Measurements from ENCODE around the gene OR9A4. TPM values are rescaled to one million over a fixed set of nuclear protein-coding genes. Genes with fewer than 3 reads are reported as not detected.

The OR9A4 gene
- total RNA-seq, 2 experiments from 2014 or later, result 0.06 TPM; not detected in 1

DNA sequence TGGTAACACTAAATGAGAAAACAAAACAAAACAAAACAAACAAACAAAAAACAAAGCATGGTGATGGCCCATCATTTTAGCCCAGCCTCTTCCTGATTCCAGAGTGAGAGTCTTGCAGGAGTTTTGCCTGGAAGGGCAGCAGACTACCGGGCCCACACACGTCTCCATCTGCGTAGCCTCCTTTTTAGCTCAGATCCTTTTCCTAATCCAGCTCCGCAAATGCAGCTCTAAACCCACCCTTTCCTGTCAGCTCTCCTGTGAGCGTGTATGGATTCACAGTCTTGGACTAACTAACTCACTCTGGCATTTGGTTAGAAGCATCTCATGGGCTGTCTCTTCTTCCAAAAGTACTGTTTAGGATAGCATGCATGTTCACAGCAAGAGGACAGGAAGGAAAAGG, 14.0 kb downstream of the OR9A4 start:
- no peak for TF ChIP-seq EZH2phosphoT487 (IDR thresholded peaks at IDR 0.05; ENCODE audit: borderline replicate concordance, low read depth, low read length)
- TF ChIP-seq, protein P1, sequence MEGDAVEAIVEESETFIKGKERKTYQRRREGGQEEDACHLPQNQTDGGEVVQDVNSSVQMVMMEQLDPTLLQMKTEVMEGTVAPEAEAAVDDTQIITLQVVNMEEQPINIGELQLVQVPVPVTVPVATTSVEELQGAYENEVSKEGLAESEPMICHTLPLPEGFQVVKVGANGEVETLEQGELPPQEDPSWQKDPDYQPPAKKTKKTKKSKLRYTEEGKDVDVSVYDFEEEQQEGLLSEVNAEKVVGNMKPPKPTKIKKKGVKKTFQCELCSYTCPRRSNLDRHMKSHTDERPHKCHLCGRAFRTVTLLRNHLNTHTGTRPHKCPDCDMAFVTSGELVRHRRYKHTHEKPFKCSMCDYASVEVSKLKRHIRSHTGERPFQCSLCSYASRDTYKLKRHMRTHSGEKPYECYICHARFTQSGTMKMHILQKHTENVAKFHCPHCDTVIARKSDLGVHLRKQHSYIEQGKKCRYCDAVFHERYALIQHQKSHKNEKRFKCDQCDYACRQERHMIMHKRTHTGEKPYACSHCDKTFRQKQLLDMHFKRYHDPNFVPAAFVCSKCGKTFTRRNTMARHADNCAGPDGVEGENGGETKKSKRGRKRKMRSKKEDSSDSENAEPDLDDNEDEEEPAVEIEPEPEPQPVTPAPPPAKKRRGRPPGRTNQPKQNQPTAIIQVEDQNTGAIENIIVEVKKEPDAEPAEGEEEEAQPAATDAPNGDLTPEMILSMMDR (conservative IDR thresholded peaks at IDR 0.05; ENCODE audit: low read length), result no peak
- H3K4me3 ChIP-seq (ENCODE audit: low read depth, low read length, poor library complexity, severe bottlenecking), result no peak overlapping the region
- no peaks in the 10 kb centered on the region for H3K9me3 ChIP-seq (ENCODE audit: low read length)
- no peak for DNase-seq (ENCODE audit: low spot score)
- H3K36me3 ChIP-seq (ENCODE audit: insufficient read depth, low read length), result no peaks in the 10 kb centered on the region
- H3K9me2 ChIP-seq (ENCODE audit: insufficient read depth, low read length), result no peaks in the 10 kb centered on the region
- BruUV-seq (replicated peaks), result no TSS peak
- ChIA-PET CTCF (ENCODE audit: unreplicated experiment) (no interaction called here), POLR2A (no interaction called here)
- no peaks in the 10 kb centered on the region for H3K79me2 ChIP-seq (ENCODE audit: insufficient read depth, low read depth, low read length)
- no peak overlapping the region for H3K27ac ChIP-seq (ENCODE audit: low read depth, low read length, poor library complexity, severe bottlenecking)
- H3K4me2 ChIP-seq (ENCODE audit: low read length), result no peak overlapping the region
- intact Hi-C loops (cut with micrococcal nuclease; ENCODE audit: unreplicated experiment), result no loop called here
- H2AFZ ChIP-seq (ENCODE audit: low read length), result no peak overlapping the region
- H4K20me1 ChIP-seq (ENCODE audit: insufficient read depth, low read length), result no peaks in the 10 kb centered on the region
- no peaks in the 10 kb centered on the region for H3K4me1 ChIP-seq (ENCODE audit: insufficient read depth, low read length, poor library complexity, severe bottlenecking)

DNA sequence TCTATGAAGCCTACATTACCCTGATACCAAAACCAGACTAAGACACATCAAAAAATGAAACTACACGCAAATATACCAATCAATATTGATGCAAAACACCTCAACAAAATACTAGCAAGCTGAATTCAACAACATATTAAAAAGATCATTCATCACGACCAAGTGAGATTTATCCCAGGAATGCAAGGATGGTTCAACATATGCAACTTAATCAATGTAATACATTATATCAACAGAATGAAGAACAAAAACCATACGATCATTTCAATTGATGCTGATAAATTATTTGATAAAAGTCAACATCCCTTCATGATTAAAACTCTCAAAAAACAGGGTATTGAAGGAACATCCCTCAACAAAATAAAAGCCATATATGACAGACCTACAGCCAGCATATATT, 24.9 kb downstream of the OR9A4 start:
- no peaks in the 10 kb centered on the region for H3K9me2 ChIP-seq (ENCODE audit: insufficient read depth, low read length)
- H3K36me3 ChIP-seq (ENCODE audit: insufficient read depth, low read length), result no peaks in the 10 kb centered on the region
- H3K27ac ChIP-seq (ENCODE audit: low read depth, low read length, poor library complexity, severe bottlenecking), result no peak overlapping the region
- TF ChIP-seq EZH2phosphoT487 (IDR thresholded peaks at IDR 0.05; ENCODE audit: borderline replicate concordance, low read depth, low read length), result no peak
- TF ChIP-seq, protein P1 (conservative IDR thresholded peaks at IDR 0.05; ENCODE audit: low read length), result no peak
- intact Hi-C loops (cut with micrococcal nuclease; ENCODE audit: unreplicated experiment), result no loop called here
- no peak overlapping the region for H3K4me3 ChIP-seq (ENCODE audit: low read depth, low read length, poor library complexity, severe bottlenecking)
- H4K20me1 ChIP-seq (ENCODE audit: insufficient read depth, low read length), result no peaks in the 10 kb centered on the region
- DNase-seq (ENCODE audit: low spot score), result no peak
- no TSS peak for BruUV-seq (replicated peaks)
- no peaks in the 10 kb centered on the region for H3K79me2 ChIP-seq (ENCODE audit: insufficient read depth, low read depth, low read length)
- H3K9me3 ChIP-seq (ENCODE audit: low read length), result peaks cover 5% of the 10 kb centered on the region; the same call in 1 of the 2 replicates
- ChIA-PET CTCF (ENCODE audit: unreplicated experiment) (no interaction called here), POLR2A (no interaction called here)
- H3K4me1 ChIP-seq (ENCODE audit: insufficient read depth, low read length, poor library complexity, severe bottlenecking), result no peaks in the 10 kb centered on the region
- H3K4me2 ChIP-seq (ENCODE audit: low read length), result no peak overlapping the region
- H2AFZ ChIP-seq (ENCODE audit: low read length), result no peak overlapping the region

DNA sequence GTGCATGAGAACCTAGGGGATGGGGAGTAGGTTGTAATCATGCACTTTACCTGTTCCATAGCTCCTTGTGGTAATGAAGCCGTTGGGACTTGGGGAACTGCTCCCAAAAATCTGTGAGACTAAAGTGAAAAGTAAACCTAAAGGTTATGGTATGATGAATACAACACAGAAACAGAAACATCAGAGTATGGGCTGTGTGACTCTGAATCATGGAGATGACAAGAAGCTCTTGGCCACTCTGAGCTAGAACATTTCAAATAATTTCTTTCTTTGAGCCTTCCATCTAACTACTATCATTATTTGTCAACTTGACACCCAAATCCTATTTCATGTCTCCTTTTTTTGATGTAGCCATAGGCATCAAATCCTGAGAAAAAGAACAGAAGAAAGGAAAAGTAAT, 27.6 kb downstream of the OR9A4 start:
- H3K9me3 ChIP-seq (ENCODE audit: low read length), result peaks cover 5% of the 10 kb centered on the region; the same call in 1 of the 2 replicates
- no TSS peak for BruUV-seq (replicated peaks)
- H3K4me1 ChIP-seq (ENCODE audit: insufficient read depth, low read length, poor library complexity, severe bottlenecking), result no peaks in the 10 kb centered on the region
- H4K20me1 ChIP-seq (ENCODE audit: insufficient read depth, low read length), result no peaks in the 10 kb centered on the region
- TF ChIP-seq EZH2phosphoT487 (IDR thresholded peaks at IDR 0.05; ENCODE audit: borderline replicate concordance, low read depth, low read length), result no peak
- TF ChIP-seq, protein P1 (conservative IDR thresholded peaks at IDR 0.05; ENCODE audit: low read length), result no peak
- no peak overlapping the region for H3K27ac ChIP-seq (ENCODE audit: low read depth, low read length, poor library complexity, severe bottlenecking)
- H3K9me2 ChIP-seq (ENCODE audit: insufficient read depth, low read length), result no peaks in the 10 kb centered on the region
- CTCF ChIA-PET (ENCODE audit: unreplicated experiment), result no interaction called here
- POLR2A ChIA-PET, result interaction anchor here (1.6 kb wide), 1 partner anchor 10 kb away, joined by 4 read pairs; no protein-coding TSS in a partner anchor
- intact Hi-C loops (cut with micrococcal nuclease; ENCODE audit: unreplicated experiment), result no loop called here
- no peak overlapping the region for H3K4me3 ChIP-seq (ENCODE audit: low read depth, low read length, poor library complexity, severe bottlenecking)
- DNase-seq (ENCODE audit: low spot score), result no peak
- no peak overlapping the region for H3K4me2 ChIP-seq (ENCODE audit: low read length)
- H3K36me3 ChIP-seq (ENCODE audit: insufficient read depth, low read length), result no peaks in the 10 kb centered on the region
- H3K79me2 ChIP-seq (ENCODE audit: insufficient read depth, low read depth, low read length), result no peaks in the 10 kb centered on the region
- H2AFZ ChIP-seq (ENCODE audit: low read length), result no peak overlapping the region

Data from OCI-LY7 (cell line).